GM18502 (cell line): ENCODE results near the gene FAM184A.

Experiments
- ATAC-seq: cut with Tn5 transposase; IDR thresholded peaks from one replicate; pipeline ENCODE4 v1.9.1; 2021; ENCODE audit warnings: mild to moderate bottlenecking; ENCODE audit not compliant: unreplicated experiment, poor library complexity

The FAM184A gene

GRCh38 chr6:119065382-119065781, 13.1 kb downstream of the FAM184A start:
- ATAC-seq = no peak

- no peak for ATAC-seq
These were observed 15.0 kb downstream of the FAM184A start for GRCh38 chr6:119063491-119063890.

DNA sequence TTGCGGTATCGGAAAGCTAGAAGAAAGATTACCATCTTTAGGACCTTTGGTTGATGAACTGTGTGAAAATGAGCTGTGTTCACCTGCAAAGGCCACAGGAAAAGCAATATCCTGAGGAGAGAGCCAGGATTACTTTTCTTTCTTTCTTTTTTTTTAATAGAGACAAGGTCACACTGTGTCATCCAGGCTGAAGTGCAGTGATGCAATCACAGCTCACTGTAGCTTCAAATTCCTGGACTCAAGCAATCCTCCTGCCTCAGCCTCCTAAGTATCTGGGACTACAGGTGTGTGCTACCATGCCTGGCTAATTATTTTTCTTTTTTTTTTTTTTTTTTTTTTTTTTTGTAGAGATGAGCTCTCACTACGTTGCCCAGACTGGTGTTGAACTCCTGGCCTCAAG, 17.2 kb downstream of the FAM184A start:
- ATAC-seq = no peak

GRCh38 chr6:119060255-119060907, 18.1 kb downstream of the FAM184A start:
- no peak for ATAC-seq

- ATAC-seq = no peak
These were observed 23.4 kb downstream of the FAM184A start for GRCh38 chr6:119055069-119055468.

GRCh38 chr6:119052987-119053386, 25.5 kb downstream of the FAM184A start:
- no peak for ATAC-seq

- peak; percentile 77 for ATAC-seq
These were observed 26.1 kb downstream of the FAM184A start for GRCh38 chr6:119052292-119052889.

GRCh38 chr6:119044255-119044654, 34.2 kb downstream of the FAM184A start:
- ATAC-seq = no peak

GRCh38 chr6:119043783-119044182, 34.7 kb downstream of the FAM184A start:
- ATAC-seq = peak; percentile 77

DNA sequence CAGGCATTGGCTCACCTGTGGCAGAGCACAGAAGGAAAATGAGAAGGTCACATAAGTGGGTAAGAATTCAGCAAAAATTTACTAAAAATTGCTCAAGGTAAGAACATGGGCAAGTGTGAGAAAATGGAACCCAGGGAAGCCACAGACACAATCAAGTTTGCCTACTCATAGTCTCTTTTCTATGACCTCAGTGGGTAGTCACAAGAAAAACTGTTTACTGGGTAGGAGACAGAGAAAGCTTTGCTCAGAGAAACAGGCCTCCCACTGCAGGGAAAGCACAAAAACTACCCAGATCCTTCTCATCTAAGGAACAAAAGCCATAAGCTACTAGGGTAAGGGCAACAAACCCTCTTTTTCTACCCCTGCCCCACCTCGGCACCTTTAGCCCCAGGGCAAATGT, 35.2 kb downstream of the FAM184A start:
- ATAC-seq = no peak

DNA sequence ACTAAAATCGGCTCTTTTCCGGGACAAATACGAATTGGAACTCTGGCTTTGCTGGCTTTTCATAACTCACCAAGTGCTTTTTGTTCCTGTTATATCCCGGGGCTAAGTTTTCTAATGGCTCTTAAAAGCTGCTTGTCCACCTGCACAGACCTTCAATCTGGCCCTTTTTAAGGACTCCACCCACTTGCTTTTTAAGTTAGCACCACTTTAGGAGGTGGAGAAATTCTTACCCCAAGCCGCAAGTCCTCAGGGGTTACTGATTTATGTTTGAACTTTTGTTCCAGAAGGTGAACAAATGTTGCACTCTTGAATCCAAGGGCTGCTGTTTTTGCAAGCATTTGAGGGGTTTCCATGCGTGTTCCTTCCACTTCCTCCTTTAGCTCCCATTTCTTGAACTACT, 37.8 kb downstream of the FAM184A start:
- ATAC-seq = no peak

GRCh38 chr6:119040229-119040628, 38.2 kb downstream of the FAM184A start:
- ATAC-seq = no peak

DNA sequence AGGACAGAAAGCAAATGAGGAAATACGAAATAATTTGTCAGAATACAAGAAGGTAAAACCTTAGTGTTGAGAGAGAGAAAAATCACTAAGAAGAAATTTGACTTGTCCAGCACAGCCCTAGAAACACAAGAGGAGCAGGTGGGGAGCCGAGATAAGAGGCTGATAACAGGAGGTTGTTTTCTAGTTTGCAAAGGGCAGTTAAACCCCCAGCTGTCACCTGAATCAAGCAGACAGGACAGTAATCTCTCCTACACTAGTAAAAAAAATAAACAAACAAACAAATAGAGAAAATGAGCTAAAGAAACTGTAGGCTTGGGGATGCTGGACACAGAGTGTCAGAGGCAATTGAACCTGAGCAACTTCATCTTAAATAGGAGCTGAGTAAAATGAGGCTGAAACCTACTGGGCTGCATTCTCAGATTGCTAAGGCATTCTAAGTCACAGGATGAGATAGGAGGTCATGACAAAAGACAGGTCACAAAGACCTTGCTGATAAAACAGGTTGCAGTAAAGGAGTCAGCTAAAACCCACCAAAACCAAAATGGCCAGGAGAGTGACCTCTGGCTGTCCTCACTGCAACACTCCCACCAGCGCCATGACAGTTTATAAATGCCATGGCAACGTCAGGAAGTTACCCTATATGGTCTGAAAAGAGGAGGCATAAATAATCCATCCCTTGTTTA, 40.4 kb downstream of the FAM184A start:
- no peak for ATAC-seq

DNA sequence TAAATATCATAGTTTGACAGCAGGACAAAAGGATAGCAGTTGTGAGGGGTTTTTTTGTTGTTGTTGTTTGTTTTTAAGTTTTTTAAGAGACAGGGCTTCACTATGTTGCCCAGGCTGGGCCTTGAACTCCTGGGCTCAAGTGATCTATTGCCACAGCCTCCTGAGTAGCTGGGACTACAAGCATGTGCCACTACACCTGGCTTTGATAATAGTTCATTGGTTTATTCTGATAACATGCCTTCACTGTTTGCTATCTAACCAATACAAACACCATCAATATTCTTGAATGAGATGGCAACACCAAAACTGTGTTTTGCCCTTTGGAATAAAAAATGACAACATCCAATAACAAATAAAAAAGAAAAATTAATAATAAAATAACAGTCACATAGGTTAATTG, 41.2 kb downstream of the FAM184A start:
- no peak for ATAC-seq

DNA sequence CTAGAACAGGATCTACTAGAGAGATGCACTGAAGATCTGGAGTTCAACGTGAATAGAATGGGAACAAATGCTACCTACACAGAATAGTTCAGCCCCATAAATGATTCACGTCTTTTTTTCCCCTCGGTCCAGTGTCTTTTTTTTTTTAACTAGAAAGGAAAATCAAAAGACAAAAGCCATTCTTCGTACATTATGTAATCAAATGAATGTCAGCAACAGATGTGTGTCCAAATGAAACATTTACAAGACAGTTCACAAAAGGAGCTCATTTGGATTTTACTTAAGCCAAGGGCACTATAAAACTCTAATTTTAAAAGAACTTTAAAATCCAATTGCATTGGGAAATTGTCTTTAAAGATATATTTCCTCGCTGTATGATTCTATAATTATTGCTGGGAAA, 42.4 kb downstream of the FAM184A start:
- no peak for ATAC-seq

GRCh38 chr6:119035459-119035858, 43.0 kb downstream of the FAM184A start:
- no peak for ATAC-seq

- ATAC-seq = no peak
These were observed 43.5 kb downstream of the FAM184A start for GRCh38 chr6:119034827-119035458.

- ATAC-seq = no peak
These were observed 46.0 kb downstream of the FAM184A start for GRCh38 chr6:119032428-119032827.

GRCh38 chr6:119030759-119031158, 47.7 kb downstream of the FAM184A start:
- no peak for ATAC-seq

DNA sequence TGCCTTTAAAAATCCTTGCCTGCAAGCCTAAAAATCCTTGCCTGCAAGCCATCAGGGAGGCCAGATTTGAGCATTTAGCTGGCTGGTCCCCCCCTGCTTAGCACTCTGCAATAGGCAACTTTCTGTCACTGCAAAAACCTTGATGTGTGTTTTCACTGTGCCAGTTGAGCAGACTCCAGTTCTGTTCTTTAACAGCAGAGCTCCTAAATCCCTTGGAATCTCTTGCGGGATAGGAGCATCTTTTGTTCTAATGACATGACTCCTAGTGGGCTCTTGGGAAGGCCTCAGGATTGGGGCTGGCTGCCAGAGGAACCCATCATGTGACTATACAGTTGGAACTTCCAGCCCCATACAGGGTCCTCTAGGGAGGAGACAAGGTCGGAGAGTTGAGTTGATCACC, 50.4 kb downstream of the FAM184A start:
- no peak for ATAC-seq

DNA sequence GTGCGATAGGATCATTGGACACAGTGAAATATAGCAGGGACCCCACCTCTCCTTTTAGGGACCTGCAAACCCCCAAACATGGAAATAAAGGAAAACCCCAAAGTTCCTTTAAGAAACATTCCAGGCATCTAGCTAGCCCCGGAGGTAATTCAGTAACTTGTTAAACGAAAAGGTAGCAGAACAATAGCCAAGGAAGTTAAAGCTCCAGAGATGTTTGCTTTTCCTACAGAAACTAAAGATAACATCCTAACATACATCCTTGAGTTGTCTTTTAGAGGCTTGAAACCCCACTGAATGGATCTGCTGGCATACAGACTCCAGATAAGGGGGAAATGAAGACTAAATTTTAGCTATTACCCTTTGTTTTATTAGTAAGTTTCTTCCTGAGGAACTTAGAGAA, 51.0 kb downstream of the FAM184A start:
- ATAC-seq = no peak
